OCI-LY1 (cell line): ENCODE measurements around the gene STT3B.

Experiments
- CTCF ChIP-seq: fragments of 200-600 bp; sonication (generic), shearing (Covaris generic); IDR thresholded peaks from 2 replicates; pipeline ENCODE4 v1.5.1; 2017; ENCODE audit warnings: mild to moderate bottlenecking, antibody characterized with exemption, low read length, moderate library complexity, mixed read lengths
- EZH2 ChIP-seq: fragments of 200-600 bp; sonication (generic), shearing (Covaris generic); IDR thresholded peaks from 2 replicates; pipeline ENCODE4 v1.8.0; 2017; ENCODE audit warnings: borderline replicate concordance, mixed run types, mild to moderate bottlenecking, antibody characterized with exemption, low read length, moderate library complexity, mixed read lengths

DNA sequence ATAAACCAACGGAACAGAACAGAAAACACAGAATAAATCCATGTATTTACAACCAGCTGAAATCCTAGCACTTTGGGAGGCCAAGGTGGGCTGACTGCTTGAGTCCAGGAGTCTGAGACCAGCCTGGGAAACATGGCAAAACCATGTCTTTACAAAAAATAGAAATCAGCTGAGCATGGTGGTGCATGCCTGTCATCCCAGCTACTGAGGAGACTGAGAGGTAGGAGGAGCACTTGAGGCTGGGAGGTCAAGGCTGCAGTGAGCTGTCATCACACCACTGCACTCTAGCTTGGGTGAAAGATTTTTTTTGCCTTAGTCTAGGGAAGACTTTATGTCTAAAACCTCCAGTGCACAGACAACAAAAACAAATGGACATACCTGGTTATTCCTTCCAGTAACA lies 120.7 kb downstream of the STT3B start:
- TF ChIP-seq CTCF (no peak), EZH2 (no peak)
